GM19351 (cell line): Measurements from ENCODE around the gene GTPBP1.

Experiments used
- ATAC-seq: cut with Tn5 transposase; IDR thresholded peaks from one replicate; pipeline ENCODE4 v1.9.1; 2021; ENCODE audit warnings: mild to moderate bottlenecking, moderate library complexity; ENCODE audit not compliant: unreplicated experiment

The GTPBP1 gene

DNA sequence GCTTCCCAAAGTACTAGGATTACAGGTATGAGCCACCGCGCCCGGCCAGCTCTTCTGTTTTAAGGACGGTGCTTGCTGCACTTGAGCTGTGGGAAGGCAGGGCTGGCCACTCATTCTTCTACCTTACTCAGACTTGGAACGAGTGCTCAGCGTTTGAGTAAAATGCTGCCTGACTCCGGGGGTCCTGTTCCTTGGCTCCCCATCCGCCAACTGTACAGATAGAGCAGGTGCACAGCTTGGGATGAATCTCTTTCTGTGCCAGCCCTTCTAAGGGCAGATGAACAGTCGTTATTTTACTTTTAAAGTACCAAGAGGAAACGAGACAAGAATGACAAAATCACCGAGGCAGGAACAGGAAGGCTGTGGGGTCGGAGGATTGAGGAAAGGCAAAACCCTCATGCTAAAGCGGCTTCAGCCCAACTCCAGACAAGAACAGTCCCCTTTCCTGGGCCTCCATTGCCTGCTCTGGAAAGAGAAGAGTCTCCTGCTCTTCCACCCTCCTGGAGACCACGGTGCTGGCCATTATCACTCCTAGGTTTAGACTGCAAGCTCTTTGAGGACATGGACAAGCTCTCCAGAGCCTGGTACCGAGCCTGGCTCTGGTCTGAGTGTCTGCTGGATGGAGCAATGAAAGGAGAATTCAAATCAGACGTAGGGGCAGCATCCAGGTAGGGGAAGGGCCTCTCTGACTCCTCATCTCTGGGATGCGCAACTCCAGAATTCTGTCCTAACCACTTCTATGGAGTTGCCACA, 51.1 kb downstream of the GTPBP1 start:
- ATAC-seq: no peak

GRCh38 chr22:38757464-38757757, 51.7 kb downstream of the GTPBP1 start:
- ATAC-seq: no peak

- no peak for ATAC-seq
Observed at GRCh38 chr22:38758276-38758945, 52.7 kb downstream of the GTPBP1 start.

- ATAC-seq: no peak
Observed at GRCh38 chr22:38759005-38759404, 53.3 kb downstream of the GTPBP1 start.

- no peak for ATAC-seq
Observed at GRCh38 chr22:38760477-38761201, 54.9 kb downstream of the GTPBP1 start.

DNA sequence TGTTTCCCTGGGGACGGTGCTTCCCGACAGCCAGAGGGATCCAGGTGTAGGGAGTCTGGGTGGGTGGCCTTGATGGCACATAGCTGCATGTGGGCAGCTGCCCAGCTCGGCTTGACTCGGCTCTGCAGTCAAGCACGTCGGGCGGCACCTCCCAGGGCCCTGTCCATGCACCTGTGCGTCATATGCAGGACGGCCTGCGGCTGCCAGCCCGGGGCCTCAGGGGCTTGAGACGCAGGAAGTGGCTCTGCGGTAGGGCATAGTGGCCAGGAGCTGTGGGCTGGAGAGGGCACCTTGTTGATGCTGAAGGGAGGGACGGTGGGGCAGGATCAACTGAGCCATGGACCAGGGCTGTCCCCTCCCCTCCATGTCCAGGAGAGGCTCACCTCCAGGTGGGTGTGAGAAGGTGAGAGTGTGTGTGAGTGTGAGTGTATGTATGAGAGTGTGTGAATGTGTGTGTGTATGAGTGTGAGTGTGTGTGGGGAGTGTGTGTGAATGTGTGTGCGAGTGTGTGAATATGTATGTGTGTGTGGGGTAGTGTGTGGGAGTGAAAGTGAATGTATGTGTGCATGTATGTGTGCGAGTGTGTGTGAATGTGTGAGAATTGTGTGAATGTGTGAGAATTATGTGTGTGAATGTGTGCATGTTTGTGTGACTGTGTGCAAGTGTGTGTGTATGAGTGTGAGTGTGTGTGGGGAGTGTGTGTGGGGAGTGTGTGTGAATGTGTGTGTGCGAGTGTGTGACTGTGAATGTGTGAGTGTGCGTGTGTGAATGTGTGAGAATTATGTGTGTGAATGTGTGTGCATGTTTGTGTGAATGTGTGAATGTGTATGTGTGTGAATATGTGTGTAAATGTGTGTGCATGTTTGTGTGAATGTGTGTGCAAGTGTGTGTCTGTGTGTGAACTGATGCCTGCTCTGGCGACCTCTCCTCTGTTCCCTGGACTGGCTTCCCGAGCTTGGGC, 55.7 kb downstream of the GTPBP1 start:
- ATAC-seq: no peak

- ATAC-seq: no peak
Observed at GRCh38 chr22:38762551-38762983, 56.8 kb downstream of the GTPBP1 start.

- no peak for ATAC-seq
Observed at GRCh38 chr22:38766076-38766777, 60.5 kb downstream of the GTPBP1 start.

DNA sequence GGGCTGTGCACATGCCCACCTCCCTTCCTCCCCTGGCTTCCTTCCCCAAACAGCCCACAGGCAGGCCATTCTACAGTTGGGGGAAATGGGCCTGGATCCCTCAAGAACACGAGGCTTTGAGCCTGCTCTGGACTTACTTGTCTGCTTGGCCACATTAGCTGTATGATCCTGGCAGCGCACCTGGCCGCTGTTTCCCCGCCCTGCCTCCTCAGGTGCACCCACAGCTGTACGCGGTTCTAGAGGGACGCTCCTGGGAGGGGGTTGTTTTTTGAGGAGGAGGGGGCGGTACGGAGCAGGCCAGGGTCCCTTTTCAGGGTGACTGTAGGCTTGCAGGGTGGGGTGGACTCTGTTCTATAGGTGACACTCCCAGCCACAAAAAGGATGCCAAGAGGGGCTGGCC, 61.6 kb downstream of the GTPBP1 start:
- no peak for ATAC-seq

- ATAC-seq: no peak
Observed at GRCh38 chr22:38768036-38768435, 62.3 kb downstream of the GTPBP1 start.

- ATAC-seq: no peak
Observed at GRCh38 chr22:38770257-38770949, 64.7 kb downstream of the GTPBP1 start.

DNA sequence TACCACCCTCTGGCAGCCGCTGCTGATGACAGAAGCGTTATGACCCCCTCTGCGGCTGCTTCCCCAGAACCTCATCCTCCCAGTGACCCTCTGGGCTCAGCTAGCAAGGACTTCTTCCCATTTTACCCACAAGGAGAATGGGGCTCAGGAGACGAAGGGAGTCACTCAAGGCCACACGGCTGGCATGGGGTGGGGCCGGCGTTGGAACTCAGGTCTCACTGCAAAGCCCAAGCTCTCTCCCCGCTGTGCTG, 66.8 kb downstream of the GTPBP1 start:
- no peak for ATAC-seq

DNA sequence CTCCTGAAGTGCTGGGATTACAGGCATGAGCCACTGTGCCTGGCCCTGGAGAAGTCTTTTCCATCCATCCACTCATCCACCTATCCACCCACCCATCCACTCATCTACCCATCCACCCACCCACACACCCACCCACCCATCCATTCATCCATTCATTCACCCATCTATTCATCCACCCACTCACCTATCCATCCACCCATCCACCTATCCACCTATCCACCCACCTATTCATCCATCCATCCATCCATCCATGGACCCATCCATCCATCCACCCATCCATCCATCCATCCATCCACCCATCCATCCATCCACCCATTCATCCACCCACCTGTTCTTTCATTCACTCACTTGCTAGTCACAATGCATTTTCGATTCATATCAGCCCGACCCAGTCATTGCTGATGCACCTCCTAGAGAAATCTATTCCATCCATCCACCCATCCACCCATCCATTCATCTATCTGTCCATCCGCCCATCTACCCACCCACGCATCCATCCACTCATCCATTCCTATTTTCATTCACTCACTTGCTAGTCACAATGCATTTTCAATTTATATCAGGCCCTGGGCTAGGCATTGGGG, 67.7 kb downstream of the GTPBP1 start:
- no peak for ATAC-seq

DNA sequence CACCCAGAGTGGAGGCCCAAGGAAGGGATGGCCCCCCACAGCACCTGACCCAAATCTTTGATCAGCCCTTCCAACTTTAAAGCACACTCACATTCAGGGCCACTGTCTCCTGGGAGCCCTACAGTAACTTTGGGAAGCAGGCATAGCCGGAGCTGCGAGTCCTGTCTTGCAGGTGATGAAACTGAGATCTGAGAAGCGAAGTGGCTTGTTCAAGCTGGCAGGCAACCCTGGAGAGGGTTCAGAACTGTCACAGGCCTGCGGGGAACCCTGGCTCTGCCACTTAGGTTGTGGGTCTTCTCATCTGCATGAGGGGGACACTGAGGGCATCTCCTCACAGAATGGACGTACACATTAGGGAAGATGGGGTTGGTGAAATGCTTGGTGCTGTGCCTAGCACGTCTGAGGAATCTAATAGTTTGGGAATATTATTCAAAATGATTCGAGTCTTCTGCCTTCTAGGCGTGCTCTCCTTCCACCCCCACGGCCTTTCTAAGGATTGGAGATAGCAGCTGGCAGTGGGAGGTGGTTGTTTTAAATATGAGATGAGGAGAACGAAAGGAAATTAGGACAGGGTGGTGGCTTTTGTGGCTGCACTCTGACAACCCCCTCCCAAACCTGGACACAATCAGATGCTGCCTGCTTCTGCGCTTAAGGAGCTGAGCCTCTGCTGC, 68.9 kb downstream of the GTPBP1 start:
- no peak for ATAC-seq

DNA sequence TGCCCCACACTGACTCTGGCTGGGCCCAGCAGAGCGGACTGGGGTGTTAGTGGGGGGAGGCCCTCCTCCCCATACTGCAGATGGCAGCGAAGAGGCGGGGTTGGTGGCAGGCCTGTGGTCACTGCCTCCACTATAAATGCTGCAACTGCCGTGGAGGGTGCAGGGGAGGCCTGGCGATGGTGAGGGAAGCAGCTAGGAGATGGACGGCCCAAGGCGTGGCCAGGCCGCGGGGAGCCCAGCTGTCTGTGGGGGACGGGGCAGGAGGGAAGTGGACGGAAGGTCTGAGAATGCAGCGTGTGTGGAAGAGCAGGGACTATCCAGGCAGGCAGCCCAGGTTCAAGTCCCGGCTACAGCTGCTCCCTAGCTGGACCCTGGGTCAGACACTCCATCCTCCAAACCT, 69.9 kb downstream of the GTPBP1 start:
- ATAC-seq: no peak

GRCh38 chr22:38776086-38776485, 70.3 kb downstream of the GTPBP1 start:
- ATAC-seq: no peak

GRCh38 chr22:38777087-38777671, 71.4 kb downstream of the GTPBP1 start:
- ATAC-seq: no peak

- ATAC-seq: no peak
Observed at GRCh38 chr22:38781033-38781432, 75.3 kb downstream of the GTPBP1 start.
